Hepatocyte (in vitro differentiated cells): ENCODE measurements around the gene ADRB2.

Experiments used
- CTCF ChIP-seq: fragments of 200-600 bp; sonication (generic); IDR thresholded peaks from 2 replicates; pipeline ENCODE4 v1.5.1; 2016; ENCODE audit warnings: antibody characterized with exemption, mild to moderate bottlenecking; ENCODE audit not compliant: poor library complexity
- EZH2 ChIP-seq: fragments of 200-600 bp; sonication (generic); IDR thresholded peaks from 2 replicates; pipeline ENCODE4 v1.6.1; 2016; ENCODE audit warnings: antibody characterized with exemption, mild to moderate bottlenecking, borderline replicate concordance

DNA sequence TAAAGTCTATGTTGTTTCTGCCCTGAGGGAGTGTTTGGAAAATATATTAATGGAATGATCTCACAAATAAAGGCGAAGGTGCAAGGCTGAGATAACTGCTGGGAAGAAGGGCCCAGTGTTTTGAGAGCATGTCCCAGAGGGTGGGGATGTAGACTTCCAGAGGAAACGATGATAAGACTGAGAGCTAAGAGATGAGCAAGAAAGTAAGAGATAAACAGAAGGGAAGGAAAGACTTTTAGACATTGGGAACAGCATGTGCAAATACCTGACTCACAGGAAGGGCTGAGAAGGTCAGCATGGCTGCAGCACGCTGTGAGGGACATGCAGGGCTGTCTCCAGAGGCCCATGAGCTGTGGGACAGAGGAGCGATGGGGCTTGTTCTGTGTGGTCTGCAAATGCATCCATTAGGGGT, 19.9 kb upstream of the ADRB2 start:
- TF ChIP-seq CTCF (no peak), EZH2 (no peak)
